ENCODE results near the gene GNG7. TPM values are rescaled to one million over a fixed set of nuclear protein-coding genes. Genes with fewer than 3 reads are reported as not detected.
A peak's percentile ranks its signal among the peaks of the same experiment; 100 is the strongest.
"Not testable (repeated sequence)": the region's sequence is repeated elsewhere in the genome, so short reads cannot be mapped to it uniquely, and the experiment has no call there.

Gene GNG7
- total RNA-seq, 1 donor from 2014 or later, result 11.3 TPM

DNA sequence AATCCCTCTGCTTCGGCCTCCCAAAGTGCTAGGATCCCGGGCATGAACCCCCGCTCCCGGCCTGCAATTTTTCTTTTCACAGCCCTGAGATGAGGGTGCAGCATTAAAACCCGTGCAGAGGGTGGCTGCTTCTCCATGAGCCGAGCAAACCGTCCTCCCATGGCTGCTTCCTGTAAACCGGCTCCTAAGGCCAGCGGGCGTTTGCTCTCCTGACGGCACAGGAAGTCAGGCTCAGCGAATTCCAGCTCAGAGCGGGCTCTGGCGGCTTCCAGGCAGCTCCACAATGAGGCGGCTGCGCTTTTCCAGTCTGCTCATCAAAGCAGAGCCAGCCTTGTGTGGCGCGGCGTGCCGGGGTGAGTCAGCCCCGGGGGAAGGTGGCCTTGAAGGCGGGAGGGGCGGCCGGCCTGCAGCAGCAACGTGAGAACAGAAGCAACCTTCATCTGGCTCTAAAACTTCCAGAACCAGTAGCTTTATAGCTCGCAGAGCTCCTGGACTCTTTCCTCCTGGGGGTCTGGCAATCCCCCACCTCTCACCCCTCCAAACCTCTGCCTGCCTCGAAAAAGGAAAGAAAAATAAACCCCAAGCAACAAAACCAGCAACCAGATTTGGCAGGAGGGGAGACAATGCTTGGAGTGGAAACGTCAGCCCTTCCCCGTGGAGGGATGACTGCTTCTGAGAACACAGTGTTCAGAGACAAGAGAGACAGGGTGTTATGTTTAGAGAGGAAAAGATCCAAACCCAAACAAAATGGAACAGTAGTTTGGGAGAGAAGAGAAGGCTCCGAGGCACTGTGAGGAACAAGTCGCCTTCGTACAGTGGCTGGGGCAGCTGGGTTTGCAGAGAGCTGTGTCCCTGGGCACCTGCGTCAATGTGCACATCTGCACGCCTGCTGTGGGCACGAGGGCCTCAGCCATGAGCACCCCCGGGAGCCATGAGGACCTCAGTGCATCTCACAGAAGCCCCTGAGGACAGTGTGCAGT is 158.7 kb downstream of the GNG7 start:
- H3K27ac Mint-ChIP-seq, result peak overlapping the region; percentile 97
- H3K36me3 Mint-ChIP-seq (ENCODE audit: insufficient read depth), result no peaks in the 10 kb centered on the region
- H3K4me1 Mint-ChIP-seq (ENCODE audit: low read depth), result peaks cover 22% of the 10 kb centered on the region
- DNase-seq (ENCODE audit: low spot score, unreplicated experiment), result peak; percentile 73
- TF ChIP-seq, protein P1, sequence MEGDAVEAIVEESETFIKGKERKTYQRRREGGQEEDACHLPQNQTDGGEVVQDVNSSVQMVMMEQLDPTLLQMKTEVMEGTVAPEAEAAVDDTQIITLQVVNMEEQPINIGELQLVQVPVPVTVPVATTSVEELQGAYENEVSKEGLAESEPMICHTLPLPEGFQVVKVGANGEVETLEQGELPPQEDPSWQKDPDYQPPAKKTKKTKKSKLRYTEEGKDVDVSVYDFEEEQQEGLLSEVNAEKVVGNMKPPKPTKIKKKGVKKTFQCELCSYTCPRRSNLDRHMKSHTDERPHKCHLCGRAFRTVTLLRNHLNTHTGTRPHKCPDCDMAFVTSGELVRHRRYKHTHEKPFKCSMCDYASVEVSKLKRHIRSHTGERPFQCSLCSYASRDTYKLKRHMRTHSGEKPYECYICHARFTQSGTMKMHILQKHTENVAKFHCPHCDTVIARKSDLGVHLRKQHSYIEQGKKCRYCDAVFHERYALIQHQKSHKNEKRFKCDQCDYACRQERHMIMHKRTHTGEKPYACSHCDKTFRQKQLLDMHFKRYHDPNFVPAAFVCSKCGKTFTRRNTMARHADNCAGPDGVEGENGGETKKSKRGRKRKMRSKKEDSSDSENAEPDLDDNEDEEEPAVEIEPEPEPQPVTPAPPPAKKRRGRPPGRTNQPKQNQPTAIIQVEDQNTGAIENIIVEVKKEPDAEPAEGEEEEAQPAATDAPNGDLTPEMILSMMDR (IDR thresholded peaks at IDR 0.05; ENCODE audit: unreplicated experiment), result no peak
- no peak overlapping the region for H3K4me3 Mint-ChIP-seq (ENCODE audit: low read depth)
- H3K9me3 Mint-ChIP-seq (ENCODE audit: low read depth), result no peaks in the 10 kb centered on the region
- peaks cover 5% of the 10 kb centered on the region for H3K27me3 Mint-ChIP-seq

DNA sequence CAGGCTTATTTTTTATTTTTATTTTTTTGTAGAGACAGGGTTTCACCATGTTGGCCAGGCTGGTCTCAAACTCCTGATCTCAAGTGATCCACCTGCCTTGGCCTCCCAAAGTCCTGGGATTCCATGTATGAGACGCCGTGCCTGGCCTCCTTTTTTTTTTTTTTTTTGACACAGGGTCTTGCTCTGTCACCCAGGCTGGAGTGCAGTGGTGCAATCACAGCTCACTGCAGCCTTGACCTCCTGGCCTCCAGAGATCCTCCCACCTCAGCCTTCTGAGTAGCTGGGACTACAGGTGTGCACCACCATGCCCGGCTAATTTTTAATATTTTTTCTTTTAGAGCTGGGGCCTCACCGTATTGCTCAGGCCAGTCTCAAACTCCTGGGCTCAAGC is 159.4 kb downstream of the GNG7 start:
- not testable (repeated sequence) for H3K4me3 Mint-ChIP-seq (ENCODE audit: low read depth); H3K36me3 Mint-ChIP-seq (ENCODE audit: insufficient read depth); H3K9me3 Mint-ChIP-seq (ENCODE audit: low read depth); DNase-seq (ENCODE audit: low spot score, unreplicated experiment); H3K27me3 Mint-ChIP-seq
- Mint-ChIP-seq H3K4me1 (ENCODE audit: low read depth) (peaks cover 22% of the 10 kb centered on the region), H3K27ac (peak overlapping the region; percentile 97)

DNA sequence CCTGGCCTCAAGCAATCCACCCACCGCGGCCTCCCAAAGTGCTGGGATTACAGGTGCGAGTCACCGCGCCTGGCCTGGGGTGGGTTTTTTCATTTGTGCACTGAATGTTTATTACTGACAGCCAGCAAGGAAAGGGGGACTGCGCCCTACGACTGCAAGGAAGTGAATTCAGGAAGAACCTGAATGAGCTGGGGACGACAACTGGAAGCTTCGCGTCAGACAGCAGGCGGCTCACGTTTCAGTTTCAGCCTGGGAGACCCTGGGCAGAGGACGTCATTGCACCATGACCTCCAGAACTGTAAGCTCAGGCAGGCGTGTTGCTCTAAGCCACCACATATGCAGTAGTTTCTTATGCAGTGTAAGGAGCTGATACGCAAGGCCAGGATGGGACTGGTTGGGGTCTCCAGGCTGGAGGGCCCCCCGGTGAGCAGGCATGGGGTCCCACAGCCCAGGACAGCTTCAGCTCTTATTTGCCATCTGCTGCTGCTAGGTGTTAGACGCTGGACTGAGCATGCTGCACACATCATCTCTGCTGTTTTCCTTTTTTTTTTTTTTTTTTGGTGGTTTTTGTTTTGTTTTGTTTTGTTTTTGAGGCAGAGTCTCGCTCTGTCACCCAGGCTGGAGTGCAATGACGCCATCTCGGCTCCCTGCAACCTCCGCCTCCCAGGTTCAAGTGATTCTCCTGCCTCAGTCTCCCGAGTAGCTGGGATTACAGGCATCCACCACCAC is 160.0 kb downstream of the GNG7 start:
- Mint-ChIP-seq H3K27ac (peak overlapping the region; percentile 97), H3K9me3 (ENCODE audit: low read depth) (no peaks in the 10 kb centered on the region), H3K36me3 (ENCODE audit: insufficient read depth) (no peaks in the 10 kb centered on the region), H3K4me1 (ENCODE audit: low read depth) (peaks cover 22% of the 10 kb centered on the region), H3K4me3 (ENCODE audit: low read depth) (no peak overlapping the region), H3K27me3 (peaks cover 5% of the 10 kb centered on the region)
- TF ChIP-seq, protein P1 (IDR thresholded peaks at IDR 0.05; ENCODE audit: unreplicated experiment), result no peak
- no peak for DNase-seq (ENCODE audit: low spot score, unreplicated experiment)

DNA sequence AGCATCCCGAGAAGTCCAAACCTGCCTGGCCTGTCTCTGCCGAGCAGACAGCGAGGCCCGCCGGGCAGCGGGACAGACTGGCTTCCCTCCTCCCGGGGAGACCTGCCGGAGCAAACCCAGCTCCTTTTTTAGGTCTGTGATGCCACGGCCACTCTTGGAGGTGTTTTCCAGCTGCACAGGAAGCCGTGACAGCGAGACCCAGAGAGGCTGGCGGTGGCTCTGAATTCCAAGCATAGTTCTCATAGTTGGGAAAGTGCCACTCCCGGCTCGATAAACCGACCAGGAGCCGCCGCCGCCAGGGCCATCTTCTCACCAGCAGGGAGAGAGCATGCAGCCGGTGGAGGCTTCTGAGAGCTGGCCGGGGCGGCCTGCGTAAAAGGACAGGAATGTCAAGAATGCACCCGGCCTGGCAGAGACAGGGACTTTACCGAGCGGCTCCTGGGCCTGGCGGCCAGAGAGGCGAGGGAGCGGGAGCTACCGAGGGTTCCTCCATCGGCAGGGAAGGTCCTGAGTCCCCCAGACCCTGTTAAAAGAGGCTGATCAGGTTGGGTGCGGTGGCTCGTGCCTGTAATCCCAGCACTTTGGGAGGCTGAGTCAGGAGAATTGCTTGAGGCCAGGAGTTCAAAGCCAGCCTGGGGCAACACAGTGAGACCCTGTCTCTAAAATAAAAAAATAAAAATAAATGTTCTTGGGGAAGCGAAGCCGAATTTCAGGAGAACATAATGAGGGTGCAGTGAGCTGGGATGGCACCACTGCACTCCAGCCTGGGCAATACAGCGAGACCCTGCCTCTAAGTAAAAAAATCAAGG is 161.6 kb downstream of the GNG7 start:
- peak overlapping the region; percentile 16 for H3K4me3 Mint-ChIP-seq (ENCODE audit: low read depth)
- H3K4me1 Mint-ChIP-seq (ENCODE audit: low read depth), result peaks cover 16% of the 10 kb centered on the region
- H3K27ac Mint-ChIP-seq, result peak overlapping the region; percentile 98
- peaks cover 3% of the 10 kb centered on the region for H3K27me3 Mint-ChIP-seq
- DNase-seq (ENCODE audit: low spot score, unreplicated experiment), result peak; percentile 81
- no peaks in the 10 kb centered on the region for H3K9me3 Mint-ChIP-seq (ENCODE audit: low read depth)
- TF ChIP-seq, protein P1 (IDR thresholded peaks at IDR 0.05; ENCODE audit: unreplicated experiment), result peak; percentile 40
- no peaks in the 10 kb centered on the region for H3K36me3 Mint-ChIP-seq (ENCODE audit: insufficient read depth)

DNA sequence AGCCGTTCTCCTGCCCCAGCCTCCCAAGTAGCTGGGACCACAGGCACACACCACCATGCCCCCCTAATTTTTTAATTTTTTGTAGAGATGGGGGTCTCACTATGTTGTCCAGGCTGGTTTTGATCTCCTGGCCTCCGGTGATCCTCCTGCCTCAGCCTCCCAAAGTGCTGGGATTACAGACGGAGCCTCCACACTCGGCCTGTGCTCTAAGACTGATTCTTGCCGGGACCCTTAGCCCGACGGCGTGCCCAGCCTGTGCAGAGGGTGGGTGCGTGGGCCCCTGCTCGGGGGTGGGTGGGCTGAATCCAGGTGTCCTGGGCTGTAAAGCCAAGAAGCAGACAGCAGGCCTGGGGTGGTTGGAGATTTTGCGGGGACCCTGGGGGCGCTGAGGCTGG is 162.2 kb downstream of the GNG7 start:
- Mint-ChIP-seq H3K36me3 (ENCODE audit: insufficient read depth) (no peaks in the 10 kb centered on the region), H3K27ac (peak overlapping the region; percentile 98), H3K4me1 (ENCODE audit: low read depth) (peaks cover 14% of the 10 kb centered on the region), H3K27me3 (peaks cover 3% of the 10 kb centered on the region), H3K9me3 (ENCODE audit: low read depth) (no peaks in the 10 kb centered on the region), H3K4me3 (ENCODE audit: low read depth) (peak overlapping the region; percentile 16)
- DNase-seq (ENCODE audit: low spot score, unreplicated experiment), result no peak
- TF ChIP-seq, protein P1 (IDR thresholded peaks at IDR 0.05; ENCODE audit: unreplicated experiment), result no peak
